H1 (cell line): ENCODE results near the gene TOP3A.

Source experiments
- EZH2 ChIP-seq: fragments of 200-600 bp; sonication (generic); IDR thresholded peaks from 2 replicates; pipeline ENCODE4 v1.7.1; 2012; ENCODE audit warnings: low read depth, mild to moderate bottlenecking, moderate library complexity, low read length, inconsistent platforms; ENCODE audit not compliant: severe bottlenecking
- RBBP5 ChIP-seq: IDR thresholded peaks from 2 replicates; pipeline ENCODE4 v1.7.1; 2012; ENCODE audit warnings: low read depth, mild to moderate bottlenecking, inconsistent platforms, low read length, moderate library complexity, borderline replicate concordance
- SUZ12 ChIP-seq: fragments of 200-600 bp; sonication (generic); IDR thresholded peaks from 2 replicates; pipeline ENCODE4 v1.6.1; 2012; ENCODE audit warnings: mild to moderate bottlenecking, inconsistent platforms, low read length, moderate library complexity, mixed read lengths

DNA sequence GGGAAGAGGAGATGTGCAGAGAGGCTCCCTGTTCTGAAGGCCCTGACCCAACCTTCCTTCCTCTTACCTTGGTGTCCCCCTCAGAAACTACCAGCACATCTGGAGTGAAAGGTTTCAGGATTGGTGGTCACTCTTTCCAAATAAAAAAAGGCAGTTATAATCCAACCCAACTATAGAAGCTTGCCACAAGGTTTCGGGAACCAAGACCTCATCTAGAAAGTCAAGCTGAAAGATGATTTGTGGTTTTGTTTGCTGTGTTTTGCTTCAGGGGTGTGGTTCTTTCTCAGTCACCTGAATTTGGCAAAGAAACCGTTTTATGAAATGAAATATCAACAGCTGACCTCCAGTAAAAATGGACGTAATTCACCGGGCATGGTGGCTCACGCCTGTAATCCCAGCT is 29.2 kb upstream of the TOP3A start:
- TF ChIP-seq SUZ12 (no peak), RBBP5 (no peak), EZH2 (no peak)
